NCI-H1436 treated with DMSO at 0.1 percent for 48 hours (cell line): Measurements from ENCODE around the gene DUSP9.

Experiments
- DNase-seq: peaks from one replicate; lab custom pipeline; 2025; lab: John Stamatoyannopoulos, UW

DUSP9 gene

DNA sequence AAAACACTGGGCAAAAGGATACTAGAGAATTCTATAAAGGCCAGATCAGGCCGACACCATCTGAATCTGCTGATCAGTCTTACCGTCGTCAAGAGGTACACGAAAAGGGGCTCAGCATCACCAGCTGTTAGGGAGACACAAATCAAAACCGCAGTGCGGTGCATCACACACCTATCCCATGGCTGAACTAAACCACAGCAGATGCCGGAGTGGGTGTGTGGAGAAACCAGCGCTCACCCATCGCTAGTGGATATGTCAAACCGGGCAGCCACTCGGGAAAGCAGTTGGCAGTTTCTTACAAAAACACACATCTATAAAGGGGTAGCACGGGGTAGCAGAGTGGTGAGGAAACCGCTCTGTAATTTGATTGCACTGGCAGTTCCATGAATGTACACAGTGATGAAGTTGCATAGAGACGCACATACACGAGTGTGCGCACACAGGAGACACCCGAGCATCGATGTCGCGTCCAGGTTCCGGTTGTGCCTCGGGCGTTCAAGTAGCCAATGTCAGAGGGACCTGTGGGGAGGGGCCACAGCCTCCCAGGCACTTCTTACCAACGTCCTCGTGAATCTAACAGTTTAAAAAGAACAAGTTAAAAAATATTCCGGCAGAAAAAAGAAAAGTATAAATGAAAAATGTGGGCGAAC lies 24.9 kb upstream of the DUSP9 start:
- no peak for DNase-seq

GRCh38 chrX:153622661-153623309 lies 24.2 kb upstream of the DUSP9 start:
- no peak for DNase-seq

DNA sequence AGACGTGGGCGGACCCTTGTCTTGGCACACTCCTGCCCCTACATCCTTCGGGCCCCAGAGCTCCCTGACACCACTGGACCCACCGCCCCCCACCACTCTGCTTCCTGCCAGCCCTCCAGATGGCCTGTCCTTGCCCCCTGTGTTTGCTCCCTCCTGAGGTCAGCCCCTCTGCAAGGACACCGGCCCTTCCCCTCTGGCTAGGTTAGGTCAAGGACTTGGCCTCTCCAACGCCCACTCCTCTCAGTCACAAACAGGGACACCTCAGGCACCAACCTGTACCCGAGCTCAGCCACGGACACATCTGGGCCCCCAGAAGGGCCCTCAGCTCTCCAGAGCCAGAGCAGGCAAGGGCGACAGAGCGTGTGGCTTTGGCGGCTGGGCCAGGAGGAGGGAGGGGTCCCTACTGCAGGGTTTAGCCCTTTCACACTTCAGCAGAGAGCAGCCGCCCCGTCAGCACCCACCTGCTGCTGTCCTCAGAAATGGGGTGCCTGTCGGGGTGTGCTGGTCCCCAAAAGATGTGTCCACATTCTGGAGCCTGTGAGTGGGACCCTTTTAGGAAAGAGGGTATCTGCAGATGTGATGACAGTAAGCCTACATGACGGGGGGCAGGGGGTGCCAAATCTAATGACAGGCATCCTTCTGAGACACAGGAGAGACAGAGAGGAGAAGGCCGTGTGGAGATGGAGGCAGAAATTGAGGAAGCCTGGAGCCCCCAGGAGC lies 23.5 kb upstream of the DUSP9 start:
- no peak for DNase-seq

DNA sequence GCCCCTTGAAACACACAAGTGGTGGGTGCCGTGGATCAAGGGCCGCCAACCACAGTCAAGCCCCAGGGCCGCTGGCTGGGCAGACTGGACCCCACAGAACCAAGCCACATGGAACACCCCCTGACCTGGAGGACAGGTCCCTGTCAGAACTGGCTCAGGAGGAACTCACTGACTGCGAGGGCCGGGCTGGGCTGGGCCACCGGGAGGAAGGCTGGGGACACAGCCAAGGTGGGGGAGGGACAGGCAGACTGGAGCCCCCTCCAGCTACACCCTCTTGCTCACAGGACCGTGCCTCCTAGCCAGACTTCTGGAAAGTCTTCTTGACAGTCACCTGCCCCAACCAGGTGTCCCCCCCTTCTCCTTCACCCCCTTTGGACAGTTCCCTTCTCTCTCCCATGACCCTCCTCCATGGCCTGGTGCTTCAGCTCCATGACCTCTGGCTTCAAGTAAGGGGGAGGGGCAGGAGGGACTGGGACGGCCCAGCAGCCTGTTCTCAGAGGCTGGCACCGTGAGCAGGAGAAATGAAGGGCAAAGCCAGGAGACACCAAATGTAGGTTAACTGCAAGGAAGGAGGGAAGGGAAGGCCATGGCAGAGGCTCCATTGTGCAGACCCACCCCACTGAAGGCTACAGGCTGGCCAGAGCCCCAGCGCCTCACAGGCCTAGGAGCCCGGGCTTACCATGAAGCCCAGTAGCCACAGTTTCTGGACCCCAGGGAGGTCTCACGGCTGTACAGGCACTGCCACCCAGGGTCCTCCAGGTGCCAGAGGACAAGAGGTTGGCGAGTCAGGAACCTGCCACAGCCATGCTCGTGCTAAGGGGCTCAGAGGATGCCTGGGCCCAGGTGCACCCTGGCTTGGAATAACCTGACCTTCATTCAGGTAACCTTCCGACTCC lies 22.6 kb upstream of the DUSP9 start:
- DNase-seq, result no peak

- no peak for DNase-seq
These were observed 21.6 kb upstream of the DUSP9 start for GRCh38 chrX:153625271-153626024.

DNA sequence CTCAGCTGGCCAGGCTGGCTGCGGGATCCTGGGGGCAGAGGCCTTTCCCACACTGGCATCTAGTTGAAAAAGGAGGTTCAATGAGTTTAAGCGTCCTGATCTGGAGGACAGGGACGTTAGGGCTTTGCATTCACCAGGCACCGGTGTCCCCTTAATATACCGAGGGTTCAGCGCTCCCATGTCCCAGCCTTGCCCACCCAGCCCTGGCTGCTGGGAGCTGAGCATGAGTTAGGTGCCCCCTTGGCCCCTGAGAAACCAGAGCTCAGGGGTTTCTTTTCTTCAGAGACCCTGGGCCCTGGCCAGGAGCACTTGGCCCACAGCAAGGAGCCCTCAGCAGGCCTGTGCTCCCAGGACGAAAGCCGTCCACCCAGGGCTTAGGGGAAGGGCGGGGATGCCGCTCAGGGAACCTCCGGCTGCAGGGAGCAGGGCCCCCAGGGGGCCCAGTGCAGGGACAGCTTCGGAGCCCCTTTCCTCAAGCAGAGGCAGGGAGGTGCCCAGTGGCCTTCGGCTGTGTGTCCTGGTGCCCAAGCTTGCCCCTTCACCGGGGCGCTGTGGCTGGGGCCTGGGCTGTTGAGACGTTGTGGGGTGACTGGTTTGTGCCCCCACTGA lies 20.9 kb upstream of the DUSP9 start:
- DNase-seq, result no peak

GRCh38 chrX:153626863-153627674 lies 19.9 kb upstream of the DUSP9 start:
- no peak for DNase-seq

DNA sequence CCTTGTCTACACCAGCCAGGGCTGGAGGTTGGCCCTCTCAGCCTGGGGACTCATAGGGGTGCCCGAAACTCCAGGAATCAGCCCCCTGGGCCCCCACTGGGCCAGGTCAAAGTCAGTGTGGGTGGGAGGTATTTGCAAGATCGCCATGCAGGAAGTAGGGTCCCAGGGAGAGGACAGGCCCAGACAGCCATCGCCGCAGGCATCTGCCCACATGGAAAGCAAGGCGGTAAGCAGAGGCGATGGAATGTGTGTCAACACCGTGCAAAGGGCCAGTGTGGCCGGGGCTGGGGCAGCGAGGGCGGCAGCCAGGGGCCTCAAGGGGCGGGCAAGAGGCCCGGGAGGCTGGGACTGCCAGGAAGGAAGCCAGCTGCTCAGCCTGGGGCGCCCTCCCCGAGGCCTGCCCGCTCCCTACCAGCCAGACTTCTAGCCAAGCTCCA lies 19.3 kb upstream of the DUSP9 start:
- DNase-seq, result no peak

GRCh38 chrX:153628129-153628528 lies 18.9 kb upstream of the DUSP9 start:
- no peak for DNase-seq

DNA sequence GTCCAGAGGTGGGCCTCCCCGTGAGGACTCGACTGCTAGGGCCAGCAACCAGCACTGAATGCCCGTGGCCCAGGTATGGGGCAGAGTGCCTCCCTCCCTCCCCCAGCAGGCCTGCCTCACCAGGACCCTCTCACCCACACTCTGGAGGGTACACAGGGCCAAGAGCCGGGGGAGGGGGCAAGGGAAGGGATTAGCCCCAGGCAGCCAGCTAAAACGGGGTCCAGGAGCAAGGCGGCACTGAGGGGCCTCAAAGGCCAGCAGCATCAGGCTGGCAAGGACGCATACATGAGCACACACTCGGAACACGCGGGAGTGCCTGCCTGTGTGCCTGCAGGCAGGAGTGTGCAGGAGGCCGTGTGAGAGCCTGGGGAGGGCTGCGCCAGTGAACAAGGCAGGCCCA lies 18.3 kb upstream of the DUSP9 start:
- no peak for DNase-seq

DNA sequence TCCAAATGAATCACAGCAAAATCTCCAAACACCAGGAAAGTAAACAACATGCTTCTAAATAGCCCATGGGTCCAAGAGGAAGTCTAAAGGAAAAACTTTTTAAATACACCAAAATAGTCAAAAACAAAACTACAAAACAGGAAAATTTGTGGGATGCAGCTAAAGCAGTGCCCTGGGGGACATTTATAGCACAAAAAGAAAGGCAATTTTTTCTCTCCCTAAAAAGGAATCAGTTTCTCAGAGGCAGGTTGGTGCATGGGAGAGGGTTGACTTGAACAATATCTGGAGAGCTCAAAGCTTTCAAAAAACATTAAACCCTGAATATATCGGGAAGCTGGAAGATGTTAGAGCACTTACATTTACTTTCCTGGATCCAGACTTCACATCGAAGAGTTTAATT lies 15.7 kb upstream of the DUSP9 start:
- no peak for DNase-seq

GRCh38 chrX:153631907-153632594 lies 15.0 kb upstream of the DUSP9 start:
- no peak for DNase-seq

- no peak for DNase-seq
These were observed 14.4 kb upstream of the DUSP9 start for GRCh38 chrX:153632595-153632946.

GRCh38 chrX:153633048-153633447 lies 14.0 kb upstream of the DUSP9 start:
- no peak for DNase-seq

DNA sequence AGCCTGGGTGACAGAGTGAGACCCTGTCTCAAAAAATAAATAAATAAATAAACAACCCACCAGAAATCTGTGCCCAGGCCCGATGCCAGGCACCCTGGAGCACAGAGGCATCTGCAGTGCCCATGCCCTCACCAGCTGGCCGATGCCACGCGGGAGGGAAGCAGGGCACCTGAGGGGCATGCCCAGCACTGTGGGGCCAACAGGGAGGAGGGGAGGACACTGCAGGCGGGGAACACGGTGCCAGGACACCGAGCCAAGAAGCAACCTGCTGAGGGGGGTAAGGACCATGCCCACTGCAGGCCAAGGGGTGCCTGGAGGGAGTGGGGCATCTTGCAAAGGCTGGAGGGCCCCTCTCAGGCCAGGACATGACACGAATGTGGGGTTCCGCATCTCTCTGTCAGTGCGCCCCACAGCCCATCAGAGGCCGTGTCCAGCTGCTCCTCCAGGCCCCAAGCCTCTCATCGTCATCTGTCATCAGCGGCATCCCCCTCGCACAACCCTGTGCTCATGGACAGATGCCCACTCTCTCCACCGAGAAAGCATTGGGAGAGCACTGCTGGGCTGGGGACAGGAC lies 13.3 kb upstream of the DUSP9 start:
- no peak for DNase-seq

DNA sequence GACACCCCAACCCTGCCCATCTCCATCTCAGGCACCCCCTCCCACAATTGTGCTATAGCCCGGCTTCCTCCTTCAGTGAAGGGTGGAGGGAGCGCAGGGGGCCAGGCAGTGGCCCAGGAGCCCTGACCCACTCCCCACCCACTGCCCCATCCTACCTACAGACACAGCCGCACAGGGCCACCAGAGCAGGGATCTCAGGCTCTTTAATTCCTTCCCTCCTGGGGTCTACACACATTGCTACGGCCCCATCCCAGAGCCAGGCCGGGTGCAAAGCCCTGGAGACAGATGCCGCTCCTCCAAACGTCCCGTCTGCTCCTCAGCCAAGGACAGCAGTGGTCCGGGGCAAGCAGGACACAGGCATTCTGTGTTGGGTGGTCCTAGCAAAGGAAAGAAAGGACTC lies 12.8 kb upstream of the DUSP9 start:
- DNase-seq, result no peak

GRCh38 chrX:153634832-153635231 lies 12.2 kb upstream of the DUSP9 start:
- no peak for DNase-seq

GRCh38 chrX:153635388-153635787 lies 11.6 kb upstream of the DUSP9 start:
- DNase-seq, result no peak
